Measurements from ENCODE around the gene MEGF6.

Gene MEGF6

GRCh38 chr1:3529099-3529729 is 82.1 kb downstream of the MEGF6 start:
- Histone ChIP-seq H3K36me3 (ENCODE audit: low read depth) (no peaks in the 10 kb centered on the region), H3K27ac (ENCODE audit: poor library complexity, severe bottlenecking) (no peak overlapping the region), H3K4me3 (ENCODE audit: severe bottlenecking) (no peak overlapping the region), H3K9me3 (ENCODE audit: severe bottlenecking) (no peaks in the 10 kb centered on the region), H3K4me1 (ENCODE audit: insufficient read depth, poor library complexity, severe bottlenecking) (no peaks in the 10 kb centered on the region), H3K27me3 (ENCODE audit: insufficient read depth, poor library complexity, severe bottlenecking) (no peaks in the 10 kb centered on the region)
- TF ChIP-seq CTCF (IDR thresholded peaks at IDR 0.05; ENCODE audit: poor library complexity, severe bottlenecking): no peak
- DNase-seq (ENCODE audit: low spot score): no peak
- ATAC-seq (ENCODE audit: low read depth): no peak

- DNase-seq (ENCODE audit: low spot score) (no peak), ATAC-seq (ENCODE audit: low read depth) (no peak)
- Histone ChIP-seq H3K27me3 (ENCODE audit: insufficient read depth, poor library complexity, severe bottlenecking) (no peaks in the 10 kb centered on the region), H3K4me3 (ENCODE audit: severe bottlenecking) (no peak overlapping the region), H3K36me3 (ENCODE audit: low read depth) (no peaks in the 10 kb centered on the region), H3K9me3 (ENCODE audit: severe bottlenecking) (no peaks in the 10 kb centered on the region), H3K4me1 (ENCODE audit: insufficient read depth, poor library complexity, severe bottlenecking) (no peaks in the 10 kb centered on the region), H3K27ac (ENCODE audit: poor library complexity, severe bottlenecking) (no peak overlapping the region)
- no peak for TF ChIP-seq CTCF (IDR thresholded peaks at IDR 0.05; ENCODE audit: poor library complexity, severe bottlenecking)
Observed at GRCh38 chr1:3527774-3528173, 83.5 kb downstream of the MEGF6 start.

- H3K9me3 ChIP-seq (ENCODE audit: severe bottlenecking): no peaks in the 10 kb centered on the region
- no peaks in the 10 kb centered on the region for H3K27me3 ChIP-seq (ENCODE audit: insufficient read depth, poor library complexity, severe bottlenecking)
- no peak for TF ChIP-seq CTCF (IDR thresholded peaks at IDR 0.05; ENCODE audit: poor library complexity, severe bottlenecking)
- ATAC-seq (ENCODE audit: low read depth) (no peak), DNase-seq (ENCODE audit: low spot score) (no peak)
- H3K4me1 ChIP-seq (ENCODE audit: insufficient read depth, poor library complexity, severe bottlenecking): no peaks in the 10 kb centered on the region
- no peak overlapping the region for H3K27ac ChIP-seq (ENCODE audit: poor library complexity, severe bottlenecking)
- H3K36me3 ChIP-seq (ENCODE audit: low read depth): no peaks in the 10 kb centered on the region
- H3K4me3 ChIP-seq (ENCODE audit: severe bottlenecking): no peak overlapping the region
Observed at GRCh38 chr1:3525551-3526482, 85.5 kb downstream of the MEGF6 start.

- TF ChIP-seq CTCF (IDR thresholded peaks at IDR 0.05; ENCODE audit: poor library complexity, severe bottlenecking): no peak
- no peak for DNase-seq (ENCODE audit: low spot score)
- H3K9me3 ChIP-seq (ENCODE audit: severe bottlenecking): no peaks in the 10 kb centered on the region
- no peaks in the 10 kb centered on the region for H3K27me3 ChIP-seq (ENCODE audit: insufficient read depth, poor library complexity, severe bottlenecking)
- no peak overlapping the region for H3K4me3 ChIP-seq (ENCODE audit: severe bottlenecking)
- no peaks in the 10 kb centered on the region for H3K4me1 ChIP-seq (ENCODE audit: insufficient read depth, poor library complexity, severe bottlenecking)
- H3K36me3 ChIP-seq (ENCODE audit: low read depth): no peaks in the 10 kb centered on the region
- no peak overlapping the region for H3K27ac ChIP-seq (ENCODE audit: poor library complexity, severe bottlenecking)
- no peak for ATAC-seq (ENCODE audit: low read depth)
Observed at GRCh38 chr1:3524556-3525203, 86.6 kb downstream of the MEGF6 start.
